ENCODE results near the gene OR52N4.

The OR52N4 gene

DNA sequence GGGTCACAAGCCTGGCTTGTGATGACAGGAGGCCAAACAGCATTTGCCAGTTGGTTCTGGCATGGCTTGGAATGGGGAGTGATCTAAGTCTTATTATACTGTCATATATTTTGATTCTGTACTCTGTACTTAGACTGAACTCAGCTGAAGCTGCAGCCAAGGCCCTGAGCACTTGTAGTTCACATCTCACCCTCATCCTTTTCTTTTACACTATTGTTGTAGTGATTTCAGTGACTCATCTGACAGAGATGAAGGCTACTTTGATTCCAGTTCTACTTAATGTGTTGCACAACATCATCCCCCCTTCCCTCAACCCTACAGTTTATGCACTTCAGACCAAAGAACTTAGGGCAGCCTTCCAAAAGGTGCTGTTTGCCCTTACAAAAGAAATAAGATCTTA, 17.0 kb upstream of the OR52N4 start:
- Histone ChIP-seq H3K36me3 (ENCODE audit: insufficient read depth, low read length) (no peaks in the 10 kb centered on the region), H3K9ac (ENCODE audit: low read depth, low read length, poor library complexity, severe bottlenecking) (no peak overlapping the region), H3F3A (ENCODE audit: low read depth) (no peaks in the 10 kb centered on the region), H3K4me3 (ENCODE audit: low read length, poor library complexity, severe bottlenecking) (no peak overlapping the region), H3K79me2 (ENCODE audit: insufficient read depth, low read length) (no peaks in the 10 kb centered on the region), H2AFZ (ENCODE audit: low read length) (no peak overlapping the region), H3K9me2 (replicated peaks; ENCODE audit: low read depth, low read length) (0 out of 2 replicates have a peak, but pooled peaks cover 5% of the 10 kb centered on the region), H3K4me1 (ENCODE audit: insufficient read depth, low read length, poor library complexity, severe bottlenecking) (no peaks in the 10 kb centered on the region), H3K9me3 (ENCODE audit: insufficient read depth, low read depth, low read length) (no peaks in the 10 kb centered on the region), H3K27me3 (ENCODE audit: insufficient read depth, low read length, poor library complexity, severe bottlenecking) (no peaks in the 10 kb centered on the region), H4K20me1 (ENCODE audit: insufficient read depth, low read length, poor library complexity, severe bottlenecking) (no peaks in the 10 kb centered on the region), H3K4me2 (ENCODE audit: low read depth, low read length, poor library complexity, severe bottlenecking) (no peak overlapping the region)
- TF ChIP-seq, protein P1, sequence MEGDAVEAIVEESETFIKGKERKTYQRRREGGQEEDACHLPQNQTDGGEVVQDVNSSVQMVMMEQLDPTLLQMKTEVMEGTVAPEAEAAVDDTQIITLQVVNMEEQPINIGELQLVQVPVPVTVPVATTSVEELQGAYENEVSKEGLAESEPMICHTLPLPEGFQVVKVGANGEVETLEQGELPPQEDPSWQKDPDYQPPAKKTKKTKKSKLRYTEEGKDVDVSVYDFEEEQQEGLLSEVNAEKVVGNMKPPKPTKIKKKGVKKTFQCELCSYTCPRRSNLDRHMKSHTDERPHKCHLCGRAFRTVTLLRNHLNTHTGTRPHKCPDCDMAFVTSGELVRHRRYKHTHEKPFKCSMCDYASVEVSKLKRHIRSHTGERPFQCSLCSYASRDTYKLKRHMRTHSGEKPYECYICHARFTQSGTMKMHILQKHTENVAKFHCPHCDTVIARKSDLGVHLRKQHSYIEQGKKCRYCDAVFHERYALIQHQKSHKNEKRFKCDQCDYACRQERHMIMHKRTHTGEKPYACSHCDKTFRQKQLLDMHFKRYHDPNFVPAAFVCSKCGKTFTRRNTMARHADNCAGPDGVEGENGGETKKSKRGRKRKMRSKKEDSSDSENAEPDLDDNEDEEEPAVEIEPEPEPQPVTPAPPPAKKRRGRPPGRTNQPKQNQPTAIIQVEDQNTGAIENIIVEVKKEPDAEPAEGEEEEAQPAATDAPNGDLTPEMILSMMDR (conservative IDR thresholded peaks at IDR 0.05; ENCODE audit: low read length), result no peak
- no peak for TF ChIP-seq EZH2phosphoT487 (IDR thresholded peaks at IDR 0.05; ENCODE audit: borderline replicate concordance)

DNA sequence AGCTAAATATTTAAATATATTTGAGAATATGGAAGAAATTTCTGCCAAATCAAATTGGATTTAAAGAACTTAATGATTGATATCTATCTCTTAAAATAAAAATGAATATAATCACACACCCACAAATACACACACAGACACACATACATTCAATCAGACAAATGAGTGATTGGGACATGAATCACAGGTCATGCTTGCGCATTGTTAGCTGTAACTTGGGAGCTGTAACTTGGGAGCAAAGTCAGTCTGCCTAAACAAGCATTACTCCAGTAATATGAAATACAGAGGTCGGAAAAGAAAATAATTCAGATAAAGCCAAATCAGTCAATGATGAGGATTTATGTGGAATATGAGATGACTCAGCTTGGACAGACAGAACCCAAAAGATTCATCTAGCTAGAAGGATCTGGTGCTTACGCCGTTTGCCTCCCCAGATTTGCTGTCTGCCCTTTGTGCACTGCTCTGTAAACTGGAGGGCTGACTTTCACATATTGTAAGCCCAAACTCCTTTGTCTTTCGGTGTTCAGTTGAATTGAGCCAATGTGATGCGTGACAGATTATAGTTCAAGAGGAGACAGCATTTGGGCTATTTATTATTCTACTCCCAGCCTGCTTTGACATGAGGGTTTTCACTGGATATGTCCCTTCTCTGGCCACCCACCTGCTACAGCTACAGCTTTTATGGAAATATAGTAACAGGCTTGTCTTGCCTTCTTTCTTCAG, 16.2 kb upstream of the OR52N4 start:
- no peaks in the 10 kb centered on the region for H4K20me1 ChIP-seq (ENCODE audit: insufficient read depth, low read length, poor library complexity, severe bottlenecking)
- no peak overlapping the region for H2AFZ ChIP-seq (ENCODE audit: low read length)
- H3K27me3 ChIP-seq (ENCODE audit: insufficient read depth, low read length, poor library complexity, severe bottlenecking), result no peaks in the 10 kb centered on the region
- no peak overlapping the region for H3K9ac ChIP-seq (ENCODE audit: low read depth, low read length, poor library complexity, severe bottlenecking)
- H3K9me3 ChIP-seq (ENCODE audit: insufficient read depth, low read depth, low read length), result no peaks in the 10 kb centered on the region
- H3K4me2 ChIP-seq (ENCODE audit: low read depth, low read length, poor library complexity, severe bottlenecking), result no peak overlapping the region
- no peak overlapping the region for H3K4me3 ChIP-seq (ENCODE audit: low read length, poor library complexity, severe bottlenecking)
- H3K79me2 ChIP-seq (ENCODE audit: insufficient read depth, low read length), result no peaks in the 10 kb centered on the region
- no peaks in the 10 kb centered on the region for H3K9me2 ChIP-seq (replicated peaks; ENCODE audit: low read depth, low read length)
- no peaks in the 10 kb centered on the region for H3F3A ChIP-seq (ENCODE audit: low read depth)
- TF ChIP-seq EZH2phosphoT487 (IDR thresholded peaks at IDR 0.05; ENCODE audit: borderline replicate concordance), result no peak
- TF ChIP-seq, protein P1 (conservative IDR thresholded peaks at IDR 0.05; ENCODE audit: low read length), result no peak
- H3K4me1 ChIP-seq (ENCODE audit: insufficient read depth, low read length, poor library complexity, severe bottlenecking), result no peaks in the 10 kb centered on the region
- no peaks in the 10 kb centered on the region for H3K36me3 ChIP-seq (ENCODE audit: insufficient read depth, low read length)

- Histone ChIP-seq H3K4me3 (ENCODE audit: low read length, poor library complexity, severe bottlenecking) (no peak overlapping the region), H3K4me2 (ENCODE audit: low read depth, low read length, poor library complexity, severe bottlenecking) (no peak overlapping the region), H3K9ac (ENCODE audit: low read depth, low read length, poor library complexity, severe bottlenecking) (no peak overlapping the region), H3K27me3 (ENCODE audit: insufficient read depth, low read length, poor library complexity, severe bottlenecking) (no peaks in the 10 kb centered on the region), H3K9me2 (replicated peaks; ENCODE audit: low read depth, low read length) (no peaks in the 10 kb centered on the region), H4K20me1 (ENCODE audit: insufficient read depth, low read length, poor library complexity, severe bottlenecking) (no peaks in the 10 kb centered on the region), H2AFZ (ENCODE audit: low read length) (no peak overlapping the region), H3K36me3 (ENCODE audit: insufficient read depth, low read length) (no peaks in the 10 kb centered on the region), H3K79me2 (ENCODE audit: insufficient read depth, low read length) (no peaks in the 10 kb centered on the region), H3K9me3 (ENCODE audit: insufficient read depth, low read depth, low read length) (no peaks in the 10 kb centered on the region), H3K4me1 (ENCODE audit: insufficient read depth, low read length, poor library complexity, severe bottlenecking) (no peaks in the 10 kb centered on the region), H3F3A (ENCODE audit: low read depth) (no peaks in the 10 kb centered on the region)
- no peak for TF ChIP-seq EZH2phosphoT487 (IDR thresholded peaks at IDR 0.05; ENCODE audit: borderline replicate concordance)
Measured at GRCh38 chr11:5738431-5738830, 15.6 kb upstream of the OR52N4 start.

DNA sequence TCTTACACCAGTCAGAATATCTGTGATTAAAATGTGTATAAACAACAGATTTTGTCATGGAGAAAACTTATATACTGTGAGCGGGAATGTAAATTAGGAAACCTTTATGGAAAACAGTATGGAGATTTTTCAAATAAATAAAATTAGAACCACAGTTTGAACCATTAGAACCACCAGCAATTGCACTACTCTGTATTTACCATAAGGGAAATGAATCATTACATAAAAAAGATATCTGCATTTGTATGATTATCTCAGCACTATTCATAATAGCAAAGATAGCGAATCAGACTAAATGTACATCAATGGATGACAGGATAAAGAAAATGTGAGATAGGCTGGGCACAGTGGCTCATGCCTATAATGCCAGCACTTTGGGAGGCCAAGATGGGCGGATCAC, 7.4 kb upstream of the OR52N4 start:
- H3K4me2 ChIP-seq (ENCODE audit: low read depth, low read length, poor library complexity, severe bottlenecking), result no peak overlapping the region
- no peaks in the 10 kb centered on the region for H4K20me1 ChIP-seq (ENCODE audit: insufficient read depth, low read length, poor library complexity, severe bottlenecking)
- H3K79me2 ChIP-seq (ENCODE audit: insufficient read depth, low read length), result no peaks in the 10 kb centered on the region
- no peak overlapping the region for H3K4me3 ChIP-seq (ENCODE audit: low read length, poor library complexity, severe bottlenecking)
- no peaks in the 10 kb centered on the region for H3K36me3 ChIP-seq (ENCODE audit: insufficient read depth, low read length)
- no peak for TF ChIP-seq EZH2phosphoT487 (IDR thresholded peaks at IDR 0.05; ENCODE audit: borderline replicate concordance)
- TF ChIP-seq, protein P1 (conservative IDR thresholded peaks at IDR 0.05; ENCODE audit: low read length), result no peak
- no peak overlapping the region for H2AFZ ChIP-seq (ENCODE audit: low read length)
- no peaks in the 10 kb centered on the region for H3K4me1 ChIP-seq (ENCODE audit: insufficient read depth, low read length, poor library complexity, severe bottlenecking)
- no peaks in the 10 kb centered on the region for H3F3A ChIP-seq (ENCODE audit: low read depth)
- H3K9me2 ChIP-seq (replicated peaks; ENCODE audit: low read depth, low read length), result no peaks in the 10 kb centered on the region
- H3K27me3 ChIP-seq (ENCODE audit: insufficient read depth, low read length, poor library complexity, severe bottlenecking), result no peaks in the 10 kb centered on the region
- H3K9me3 ChIP-seq (ENCODE audit: insufficient read depth, low read depth, low read length), result no peaks in the 10 kb centered on the region
- no peak overlapping the region for H3K9ac ChIP-seq (ENCODE audit: low read depth, low read length, poor library complexity, severe bottlenecking)
